Right lobe of liver (tissue), 4 donors: Measurements from ENCODE around the gene SPTBN5.

Experiments
- POLR2A ChIP-seq: fragments of 450-650 bp; IDR thresholded peaks from one replicate; pipeline ENCODE4 v1.6.1; 2017; ENCODE audit warnings: antibody characterized with exemption, mild to moderate bottlenecking
- TF ChIP-seq, protein P1 (sequence below), 4 donors: fragments of 200-600 bp in 3 of 4; fragments of 450-650 bp in 1 of 4; IDR thresholded peaks; one replicate each; pipeline versions ENCODE4 v1.5.1 to v1.8.0; 2016 to 2022; ENCODE audit warnings: antibody characterized with exemption in 4 of 4, mild to moderate bottlenecking in 2 of 4
- donor health status: DM: no; HTN: no; CAD: no.
- donor health status: DM: no; HTN: no; CAD: no.
- donor health status: DM: no; HTN: yes; CAD: no.

DNA sequence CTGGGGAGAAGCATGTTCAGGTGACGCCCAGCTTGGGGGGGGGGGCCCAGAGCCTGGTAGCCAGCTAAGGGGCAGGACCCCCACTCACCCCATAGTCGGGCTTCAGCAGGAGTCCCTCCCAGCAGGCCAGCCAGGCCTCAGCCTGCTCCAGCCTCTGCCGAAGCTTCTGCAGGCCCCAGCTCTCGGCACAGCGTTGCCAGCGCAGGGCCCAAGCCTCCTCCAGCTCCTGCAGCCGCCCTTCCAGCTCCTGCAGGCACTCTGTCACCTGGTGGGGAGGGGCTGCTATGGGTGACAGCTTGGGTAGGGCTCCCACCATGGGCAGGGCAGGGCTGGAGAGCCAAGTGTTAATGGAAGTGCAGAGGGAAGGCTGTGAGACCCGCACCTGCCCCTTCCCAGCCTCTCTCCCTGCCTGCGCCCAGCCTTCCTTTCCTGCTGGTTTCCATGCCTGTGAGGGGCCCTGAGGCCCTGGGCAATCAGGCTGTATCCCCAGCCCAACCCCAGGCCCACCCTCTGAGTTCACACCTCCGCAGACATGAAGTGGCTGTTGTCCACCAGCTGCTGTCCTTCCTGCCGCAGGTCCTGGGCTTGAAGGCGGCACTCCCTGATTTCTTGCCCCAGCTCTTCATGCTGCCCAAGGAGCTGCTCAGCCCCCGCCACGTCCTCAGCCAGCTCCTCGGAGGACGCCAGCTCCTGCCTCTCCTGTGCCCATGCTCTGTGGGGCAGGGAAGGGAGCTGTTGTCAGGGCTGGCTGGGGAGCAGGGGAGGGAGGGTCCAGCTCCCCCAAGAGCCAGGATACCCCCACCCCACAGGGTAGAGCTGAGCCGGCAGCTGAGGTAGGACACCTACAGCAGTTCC is 40.9 kb downstream of the SPTBN5 start:
- TF ChIP-seq, protein P1, sequence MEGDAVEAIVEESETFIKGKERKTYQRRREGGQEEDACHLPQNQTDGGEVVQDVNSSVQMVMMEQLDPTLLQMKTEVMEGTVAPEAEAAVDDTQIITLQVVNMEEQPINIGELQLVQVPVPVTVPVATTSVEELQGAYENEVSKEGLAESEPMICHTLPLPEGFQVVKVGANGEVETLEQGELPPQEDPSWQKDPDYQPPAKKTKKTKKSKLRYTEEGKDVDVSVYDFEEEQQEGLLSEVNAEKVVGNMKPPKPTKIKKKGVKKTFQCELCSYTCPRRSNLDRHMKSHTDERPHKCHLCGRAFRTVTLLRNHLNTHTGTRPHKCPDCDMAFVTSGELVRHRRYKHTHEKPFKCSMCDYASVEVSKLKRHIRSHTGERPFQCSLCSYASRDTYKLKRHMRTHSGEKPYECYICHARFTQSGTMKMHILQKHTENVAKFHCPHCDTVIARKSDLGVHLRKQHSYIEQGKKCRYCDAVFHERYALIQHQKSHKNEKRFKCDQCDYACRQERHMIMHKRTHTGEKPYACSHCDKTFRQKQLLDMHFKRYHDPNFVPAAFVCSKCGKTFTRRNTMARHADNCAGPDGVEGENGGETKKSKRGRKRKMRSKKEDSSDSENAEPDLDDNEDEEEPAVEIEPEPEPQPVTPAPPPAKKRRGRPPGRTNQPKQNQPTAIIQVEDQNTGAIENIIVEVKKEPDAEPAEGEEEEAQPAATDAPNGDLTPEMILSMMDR (IDR thresholded peaks at IDR 0.05): no peak
- no peak for TF ChIP-seq POLR2A
